Peyer's patch (tissue), 4 donors: ENCODE measurements around the gene PARP6. TPM values are rescaled to one million over a fixed set of nuclear protein-coding genes. Genes with fewer than 3 reads are reported as not detected.

Experiments
- DNase-seq, 3 donors: peaks; one replicate each; pipeline ENCODE4 v3.0.0-alpha.2; 2017 to 2019
- H3K27ac ChIP-seq, 4 donors: fragments of 200-600 bp; sonication (generic); one replicate each; pipeline ENCODE4 v1.5.1; 2016 to 2019
- H3K27me3 ChIP-seq, 2 donors: fragments of 200-600 bp; sonication (generic); one replicate each; pipeline ENCODE4 v1.5.1; 2019
- H3K36me3 ChIP-seq, 3 donors: fragments of 200-600 bp; sonication (generic); one replicate each; pipeline ENCODE4 v1.5.1; 2016 to 2019
- H3K4me1 ChIP-seq, 4 donors: fragments of 200-600 bp; sonication (generic); one replicate each; pipeline ENCODE4 v1.5.1; 2016 to 2019
- H3K4me3 ChIP-seq, 4 donors: fragments of 200-600 bp; sonication (generic); 1 replicate in 3 of 4; 2 replicates in 1 of 4; pipeline ENCODE4 v1.5.1; 2016 to 2019; ENCODE audit warnings: mild to moderate bottlenecking in 1 of 4
- H3K9me3 ChIP-seq, 4 donors: fragments of 200-600 bp; sonication (generic); one replicate each; pipeline ENCODE4 v1.5.1; 2016 to 2019; ENCODE audit warnings: mild to moderate bottlenecking in 1 of 4
- CTCF ChIP-seq, 6 experiments: fragments of 450-650 bp in 4 of 6; fragments of 200-600 bp in 2 of 6; sonication (generic) in 1 of 6; IDR thresholded peaks; one replicate each; pipeline ENCODE4 v1.5.1; 2017 to 2019; ENCODE audit warnings: antibody characterized with exemption in 6 of 6, mild to moderate bottlenecking in 3 of 6, moderate library complexity in 1 of 6
- POLR2A ChIP-seq, 2 donors: fragments of 450-650 bp; IDR thresholded peaks; one replicate each; pipeline ENCODE4 v1.5.1; 2017; ENCODE audit warnings: antibody characterized with exemption in 2 of 2, mild to moderate bottlenecking in 2 of 2, moderate library complexity in 2 of 2
- total RNA-seq, 4 donors: library from RNA; depleted of rRNA; stranded (reverse); fragments of >200 nt; gene quantifications; one replicate each; pipeline ENCODE4 v1.1.0, GENCODE V29; 2016

Gene PARP6
- total RNA-seq, 4 donors from 2014 or later: 43.8 to 81.8 (median 71.4) TPM

GRCh38 chr15:72222393-72222792, 50.0 kb downstream of the PARP6 start:
- TF ChIP-seq CTCF (IDR thresholded peaks at IDR 0.05): peak in 1 of 6 experiments; percentile 5
- no peak for TF ChIP-seq POLR2A (IDR thresholded peaks at IDR 0.05)
- Histone ChIP-seq H3K36me3 (peaks cover 0 to 22% (median 0%) of the 10 kb centered on the region in 3 donors), H3K9me3 (no peaks in the 10 kb centered on the region), H3K27ac (peak overlapping the region in 1 of 4 donors; percentile 21), H3K4me3 (no peak overlapping the region), H3K27me3 (no peaks in the 10 kb centered on the region), H3K4me1 (peaks cover 4 to 26% (median 11%) of the 10 kb centered on the region in 4 donors)
- DNase-seq: peak in 2 of 3 donors; percentile 69 to 77

GRCh38 chr15:72220687-72221086, 51.7 kb downstream of the PARP6 start:
- DNase-seq: peak in 1 of 3 donors; percentile 25
- Histone ChIP-seq H3K4me1 (peaks cover 0 to 16% (median 0%) of the 10 kb centered on the region in 4 donors), H3K9me3 (no peaks in the 10 kb centered on the region), H3K27me3 (no peaks in the 10 kb centered on the region), H3K36me3 (peaks cover 0 to 38% (median 0%) of the 10 kb centered on the region in 3 donors), H3K4me3 (no peak overlapping the region), H3K27ac (no peak overlapping the region)
- TF ChIP-seq CTCF (IDR thresholded peaks at IDR 0.05) (no peak), POLR2A (IDR thresholded peaks at IDR 0.05) (no peak)

GRCh38 chr15:72217216-72217615, 55.1 kb downstream of the PARP6 start:
- H3K27ac ChIP-seq: no peak overlapping the region
- peaks cover 0 to 69% (median 0%) of the 10 kb centered on the region in 3 donors for H3K36me3 ChIP-seq
- no peaks in the 10 kb centered on the region for H3K27me3 ChIP-seq
- peaks cover 0 to 2% (median 0%) of the 10 kb centered on the region in 4 donors for H3K4me1 ChIP-seq
- TF ChIP-seq CTCF (IDR thresholded peaks at IDR 0.05): no peak
- TF ChIP-seq POLR2A (IDR thresholded peaks at IDR 0.05): no peak
- H3K4me3 ChIP-seq: no peak overlapping the region
- H3K9me3 ChIP-seq: no peaks in the 10 kb centered on the region
- DNase-seq: no peak

GRCh38 chr15:72216079-72216478, 56.3 kb downstream of the PARP6 start:
- Histone ChIP-seq H3K36me3 (peaks cover 0 to 77% (median 0%) of the 10 kb centered on the region in 3 donors), H3K9me3 (no peaks in the 10 kb centered on the region), H3K27me3 (no peaks in the 10 kb centered on the region), H3K27ac (no peak overlapping the region), H3K4me3 (no peak overlapping the region), H3K4me1 (no peaks in the 10 kb centered on the region)
- DNase-seq: no peak
- no peak for TF ChIP-seq CTCF (IDR thresholded peaks at IDR 0.05)
- no peak for TF ChIP-seq POLR2A (IDR thresholded peaks at IDR 0.05)

- TF ChIP-seq CTCF (IDR thresholded peaks at IDR 0.05) (no peak), POLR2A (IDR thresholded peaks at IDR 0.05) (no peak)
- H3K36me3 ChIP-seq: peaks cover 0 to 98% (median 5%) of the 10 kb centered on the region in 3 donors
- H3K4me3 ChIP-seq: no peak overlapping the region
- no peaks in the 10 kb centered on the region for H3K27me3 ChIP-seq
- no peaks in the 10 kb centered on the region for H3K4me1 ChIP-seq
- no peak for DNase-seq
- H3K9me3 ChIP-seq: no peaks in the 10 kb centered on the region
- H3K27ac ChIP-seq: no peak overlapping the region
These were observed 64.7 kb downstream of the PARP6 start for GRCh38 chr15:72207558-72208085.

- Histone ChIP-seq H3K27me3 (no peaks in the 10 kb centered on the region), H3K9me3 (no peaks in the 10 kb centered on the region), H3K27ac (no peak overlapping the region), H3K4me1 (peaks cover 0 to 7% (median 0%) of the 10 kb centered on the region in 4 donors), H3K36me3 (peaks cover 0 to 98% (median 5%) of the 10 kb centered on the region in 3 donors), H3K4me3 (no peak overlapping the region)
- no peak for DNase-seq
- TF ChIP-seq CTCF (IDR thresholded peaks at IDR 0.05): no peak
- no peak for TF ChIP-seq POLR2A (IDR thresholded peaks at IDR 0.05)
These were observed 65.7 kb downstream of the PARP6 start for GRCh38 chr15:72206677-72207000.
